C4-2B (cell line): ENCODE data around the gene CUEDC2.

ENCODE experiments used
- H3K27ac ChIP-seq: fragments of 450-650 bp; 2 replicates; pipeline ENCODE4 v1.5.1; 2017
- ZFX ChIP-seq: fragments of 450-650 bp; IDR thresholded peaks from 2 replicates; pipeline ENCODE4 v1.6.1; 2017
- TF ChIP-seq, protein P1 (sequence below): fragments of 450-650 bp; conservative IDR thresholded peaks from 2 replicates; pipeline ENCODE4 v1.5.1; 2017; ENCODE audit warnings: mild to moderate bottlenecking

The CUEDC2 gene

DNA sequence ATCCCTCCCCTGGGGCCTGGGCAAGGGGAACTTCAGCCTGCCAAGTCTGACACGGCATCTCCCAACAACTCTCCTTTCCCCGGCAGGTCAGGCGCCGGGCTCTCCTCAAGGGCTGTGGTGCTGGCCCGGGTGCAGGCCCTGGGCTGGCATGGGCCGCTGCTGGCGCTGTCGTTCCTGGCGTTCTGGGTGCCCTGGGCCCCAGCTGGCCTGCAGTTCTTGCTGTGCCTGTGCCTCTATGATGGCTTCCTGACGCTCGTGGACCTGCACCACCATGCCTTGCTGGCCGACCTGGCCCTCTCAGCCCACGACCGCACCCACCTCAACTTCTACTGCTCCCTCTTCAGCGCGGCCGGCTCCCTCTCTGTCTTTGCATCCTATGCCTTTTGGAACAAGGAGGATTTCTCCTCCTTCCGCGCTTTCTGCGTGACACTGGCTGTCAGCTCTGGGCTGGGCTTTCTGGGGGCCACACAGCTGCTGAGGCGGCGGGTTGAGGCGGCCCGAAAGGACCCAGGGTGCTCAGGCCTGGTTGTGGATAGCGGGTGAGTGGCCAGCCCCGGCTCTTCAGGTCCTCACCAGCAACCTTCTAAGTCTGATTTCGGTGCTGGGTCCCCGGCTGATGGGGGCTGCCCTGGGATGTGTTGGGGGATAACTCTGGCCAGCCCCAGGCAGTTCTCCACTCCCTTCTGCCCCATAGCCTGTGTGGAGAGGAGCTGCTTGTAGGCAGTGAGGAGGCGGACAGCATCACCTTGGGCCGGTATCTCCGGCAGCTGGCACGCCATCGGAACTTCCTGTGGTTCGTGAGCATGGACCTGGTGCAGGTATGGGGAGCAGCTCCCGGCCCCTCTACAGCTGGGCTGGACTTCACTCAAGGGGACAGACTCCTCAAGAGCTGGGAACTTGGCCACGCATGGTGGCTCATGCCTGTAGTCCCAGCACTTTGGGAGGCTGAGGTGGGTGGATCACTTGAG lies 38.5 kb upstream of the CUEDC2 start:
- H3K27ac ChIP-seq = no peak overlapping the region
- TF ChIP-seq, protein P1, sequence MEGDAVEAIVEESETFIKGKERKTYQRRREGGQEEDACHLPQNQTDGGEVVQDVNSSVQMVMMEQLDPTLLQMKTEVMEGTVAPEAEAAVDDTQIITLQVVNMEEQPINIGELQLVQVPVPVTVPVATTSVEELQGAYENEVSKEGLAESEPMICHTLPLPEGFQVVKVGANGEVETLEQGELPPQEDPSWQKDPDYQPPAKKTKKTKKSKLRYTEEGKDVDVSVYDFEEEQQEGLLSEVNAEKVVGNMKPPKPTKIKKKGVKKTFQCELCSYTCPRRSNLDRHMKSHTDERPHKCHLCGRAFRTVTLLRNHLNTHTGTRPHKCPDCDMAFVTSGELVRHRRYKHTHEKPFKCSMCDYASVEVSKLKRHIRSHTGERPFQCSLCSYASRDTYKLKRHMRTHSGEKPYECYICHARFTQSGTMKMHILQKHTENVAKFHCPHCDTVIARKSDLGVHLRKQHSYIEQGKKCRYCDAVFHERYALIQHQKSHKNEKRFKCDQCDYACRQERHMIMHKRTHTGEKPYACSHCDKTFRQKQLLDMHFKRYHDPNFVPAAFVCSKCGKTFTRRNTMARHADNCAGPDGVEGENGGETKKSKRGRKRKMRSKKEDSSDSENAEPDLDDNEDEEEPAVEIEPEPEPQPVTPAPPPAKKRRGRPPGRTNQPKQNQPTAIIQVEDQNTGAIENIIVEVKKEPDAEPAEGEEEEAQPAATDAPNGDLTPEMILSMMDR = no peak
- TF ChIP-seq ZFX = no peak

DNA sequence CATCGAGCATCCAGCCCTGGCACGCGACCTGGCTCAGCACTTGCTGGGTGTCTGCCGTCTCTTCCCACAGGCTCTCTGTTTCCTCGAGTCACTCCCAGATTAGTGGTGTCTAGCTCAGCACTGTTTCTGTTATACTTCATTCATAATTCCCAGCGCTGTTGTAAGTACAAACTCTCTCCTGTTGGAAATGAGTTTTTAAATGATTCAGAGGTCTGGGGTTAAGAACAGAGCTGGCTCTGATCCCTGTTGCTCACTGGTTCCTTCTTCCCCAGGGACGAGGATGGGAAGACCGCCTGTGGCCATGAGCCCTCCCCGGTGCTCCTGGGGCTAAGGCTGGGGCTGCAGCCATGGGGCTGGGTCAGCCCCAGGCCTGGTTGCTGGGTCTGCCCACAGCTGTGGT lies 36.3 kb upstream of the CUEDC2 start:
- no peak overlapping the region for H3K27ac ChIP-seq
- TF ChIP-seq, protein P1 = no peak
- no peak for TF ChIP-seq ZFX

GRCh38 chr10:102467971-102468438 lies 35.6 kb upstream of the CUEDC2 start:
- no peak for TF ChIP-seq ZFX
- TF ChIP-seq, protein P1 = no peak
- H3K27ac ChIP-seq = no peak overlapping the region

GRCh38 chr10:102467318-102467717 lies 34.9 kb upstream of the CUEDC2 start:
- TF ChIP-seq ZFX = no peak
- TF ChIP-seq, protein P1 = no peak
- H3K27ac ChIP-seq = no peak overlapping the region

DNA sequence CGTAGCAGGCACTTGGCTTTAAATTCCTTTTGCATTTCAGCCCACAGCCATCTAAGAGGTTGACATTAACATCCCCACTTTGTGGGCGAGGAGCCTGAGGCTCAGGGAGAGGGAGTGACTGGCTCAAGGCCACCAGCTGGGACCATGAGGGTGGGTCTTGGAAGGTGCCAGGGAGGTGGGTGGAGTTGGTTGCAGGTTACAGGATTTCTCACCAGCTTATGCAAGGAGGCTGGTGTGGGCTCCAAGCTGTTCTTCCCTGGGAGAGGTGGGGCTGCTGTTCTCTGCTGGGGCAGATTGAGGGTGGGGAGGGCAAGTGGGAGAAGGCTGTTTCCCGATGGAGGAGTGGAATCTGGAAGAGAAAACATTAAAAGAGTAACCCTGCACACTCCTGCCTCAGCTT lies 33.1 kb upstream of the CUEDC2 start:
- TF ChIP-seq, protein P1 = no peak
- H3K27ac ChIP-seq = no peak overlapping the region

DNA sequence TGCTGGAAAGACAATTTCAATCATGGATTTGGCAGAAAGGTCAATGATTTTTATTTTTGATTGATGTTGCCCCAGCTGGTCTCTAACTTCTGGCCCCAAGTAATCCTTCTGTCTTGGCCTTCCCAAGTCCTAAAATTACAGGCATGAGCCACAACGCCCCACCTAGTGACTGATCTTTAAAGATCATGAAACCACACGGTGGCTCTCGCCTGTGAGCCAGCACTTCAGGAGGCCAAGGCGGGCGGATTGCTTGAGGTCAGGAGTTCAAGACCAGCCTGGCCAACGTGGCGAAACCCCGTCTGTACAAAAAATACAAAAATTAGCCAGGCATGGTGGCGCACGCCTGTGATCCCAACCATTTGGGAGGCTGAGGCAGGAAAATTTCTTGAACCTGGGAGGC lies 31.6 kb upstream of the CUEDC2 start:
- TF ChIP-seq, protein P1 = no peak
- no peak for TF ChIP-seq ZFX
- no peak overlapping the region for H3K27ac ChIP-seq

DNA sequence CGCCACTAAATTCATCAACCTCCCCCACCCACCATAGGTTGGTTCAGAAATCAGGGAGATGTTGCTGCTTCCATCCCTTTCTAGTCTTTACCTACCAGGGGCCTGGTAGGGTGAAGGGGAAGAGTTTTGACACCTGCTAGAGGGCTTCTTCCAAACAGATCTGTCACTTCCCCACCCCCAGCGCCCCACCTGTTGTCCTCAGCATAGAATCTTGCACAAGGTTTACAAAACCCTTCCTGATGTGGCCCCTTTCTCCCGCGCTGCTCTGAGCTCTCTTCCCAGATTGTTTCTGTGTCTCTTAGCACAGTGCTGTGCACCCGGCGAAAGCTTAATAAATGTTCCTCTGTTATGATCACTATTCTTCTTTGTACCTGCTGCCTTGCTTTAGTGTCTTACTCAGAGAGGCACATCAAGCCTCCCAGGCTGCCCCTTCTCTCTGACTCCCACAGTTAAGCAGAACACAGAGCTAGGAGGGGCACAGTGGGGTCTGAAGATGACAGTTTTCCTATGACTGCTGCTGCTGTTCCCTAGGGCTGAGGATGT lies 30.2 kb upstream of the CUEDC2 start:
- TF ChIP-seq, protein P1 = no peak
- no peak overlapping the region for H3K27ac ChIP-seq
